HG03139 (cell line): Measurements from ENCODE around the gene IPCEF1.
"Not testable (repeated sequence)": the region's sequence is repeated elsewhere in the genome, so short reads cannot be mapped to it uniquely, and the experiment has no call there.

Experiments used
- ATAC-seq: cut with Tn5 transposase; IDR thresholded peaks from one replicate; pipeline ENCODE4 v1.9.1; 2021; ENCODE audit not compliant: unreplicated experiment

Gene IPCEF1

DNA sequence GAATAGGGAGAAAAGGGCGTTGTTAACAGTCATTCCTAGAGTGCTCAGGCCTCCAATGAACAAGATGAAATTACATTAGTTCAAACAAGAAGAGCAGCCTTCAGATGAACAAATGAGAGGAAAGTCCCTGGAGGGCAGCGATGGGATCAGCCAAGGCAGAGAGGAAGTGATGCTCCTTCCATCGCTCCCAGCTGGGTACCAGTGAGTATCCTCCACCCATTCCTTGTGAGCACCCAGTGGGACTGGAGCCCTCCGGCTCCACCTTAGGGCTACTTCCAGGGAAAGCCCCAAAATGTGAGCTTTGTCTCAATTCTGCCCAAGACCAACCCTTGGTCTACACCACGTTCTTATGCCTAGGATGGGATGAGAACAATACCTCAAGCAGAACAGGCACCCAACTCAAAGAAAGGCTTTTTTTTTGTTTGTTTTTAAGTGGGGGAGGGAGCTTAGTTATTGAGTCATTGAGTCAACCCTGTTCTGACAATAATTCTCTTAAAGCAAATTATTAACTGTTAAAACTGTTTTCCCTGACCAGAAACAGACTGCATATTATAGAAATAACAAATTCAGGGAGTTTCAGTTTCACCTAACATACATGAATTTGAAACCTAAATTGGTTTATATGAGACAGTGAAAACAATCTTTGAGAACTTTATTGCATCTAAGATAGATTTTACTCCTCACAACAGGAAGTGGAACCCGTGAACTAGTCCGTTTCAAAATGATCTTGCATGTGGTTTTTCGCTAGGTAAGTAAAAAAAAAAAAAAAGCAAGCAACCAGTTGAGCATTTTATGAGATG is 106.9 kb downstream of the IPCEF1 start:
- ATAC-seq, result peak; percentile 59

DNA sequence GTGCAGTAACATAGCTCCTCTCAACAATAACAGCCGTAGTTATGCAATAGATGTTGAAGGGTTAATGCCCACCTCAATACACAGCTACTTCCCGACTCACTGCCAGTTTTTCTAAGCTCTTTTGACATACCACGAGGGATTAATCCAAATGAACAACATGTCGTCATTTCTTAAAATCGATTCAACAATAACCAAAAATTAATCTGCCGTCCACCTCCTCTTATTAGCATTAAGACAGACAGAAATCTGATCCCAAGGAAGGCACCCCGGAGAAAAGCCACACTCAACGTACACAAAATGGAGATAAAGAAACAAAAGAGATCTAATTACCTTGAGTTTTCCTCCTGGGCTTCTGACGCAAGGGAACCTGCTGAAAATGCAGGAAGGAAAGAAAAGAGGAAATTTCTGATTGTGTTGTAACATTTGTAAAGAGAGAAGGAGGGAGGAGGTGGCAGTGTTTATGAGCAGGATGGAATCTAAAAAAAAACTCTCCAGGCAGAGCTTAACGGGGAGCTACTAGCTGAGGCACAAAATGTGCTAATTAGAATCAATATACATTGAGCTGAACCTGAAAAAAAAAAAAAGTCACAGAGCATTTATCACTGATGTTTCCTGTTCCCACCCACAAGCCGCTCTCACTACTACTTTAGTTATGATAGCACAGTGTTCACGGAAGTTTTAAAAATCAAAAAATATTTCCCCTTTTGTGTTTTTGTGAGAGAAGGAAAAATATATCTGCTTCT is 109.3 kb downstream of the IPCEF1 start:
- ATAC-seq, result peak; percentile 27

DNA sequence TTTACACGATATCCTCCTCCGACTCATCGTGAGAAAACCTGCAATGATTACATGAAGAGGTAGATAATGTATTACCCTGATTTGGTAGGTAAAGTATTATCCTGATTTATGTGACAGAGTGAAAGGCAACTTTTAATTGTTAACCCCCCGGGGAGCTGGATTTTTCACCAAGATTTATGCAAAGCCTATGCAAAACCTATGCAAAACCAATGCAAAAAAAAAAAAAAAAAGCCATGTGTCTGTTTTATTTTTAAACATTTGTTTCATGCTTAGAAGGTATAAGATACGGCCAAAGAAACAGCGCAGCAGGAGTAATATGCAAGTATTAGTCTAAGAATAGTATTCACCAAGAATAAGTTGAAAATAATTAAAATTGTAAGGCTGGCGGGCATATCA is 109.9 kb downstream of the IPCEF1 start:
- ATAC-seq, result no peak

DNA sequence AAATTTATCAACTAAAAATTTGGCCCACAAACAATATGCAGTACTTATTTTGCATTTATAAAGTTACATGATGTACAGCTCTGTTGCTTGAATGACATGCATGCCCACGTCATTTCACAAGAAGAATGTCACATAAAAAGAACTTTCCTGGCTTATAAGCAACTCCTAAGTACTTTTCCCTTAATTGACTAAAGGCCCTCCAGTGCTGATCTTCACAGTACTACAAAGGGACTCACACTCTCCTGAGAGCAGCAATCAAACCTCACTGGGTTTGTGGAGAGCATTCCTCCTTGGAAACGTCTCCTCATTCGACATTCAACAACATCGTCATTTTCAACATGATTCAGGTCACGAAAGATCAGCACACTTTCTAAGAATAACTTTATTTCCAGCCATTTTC is 111.1 kb downstream of the IPCEF1 start:
- ATAC-seq, result no peak

DNA sequence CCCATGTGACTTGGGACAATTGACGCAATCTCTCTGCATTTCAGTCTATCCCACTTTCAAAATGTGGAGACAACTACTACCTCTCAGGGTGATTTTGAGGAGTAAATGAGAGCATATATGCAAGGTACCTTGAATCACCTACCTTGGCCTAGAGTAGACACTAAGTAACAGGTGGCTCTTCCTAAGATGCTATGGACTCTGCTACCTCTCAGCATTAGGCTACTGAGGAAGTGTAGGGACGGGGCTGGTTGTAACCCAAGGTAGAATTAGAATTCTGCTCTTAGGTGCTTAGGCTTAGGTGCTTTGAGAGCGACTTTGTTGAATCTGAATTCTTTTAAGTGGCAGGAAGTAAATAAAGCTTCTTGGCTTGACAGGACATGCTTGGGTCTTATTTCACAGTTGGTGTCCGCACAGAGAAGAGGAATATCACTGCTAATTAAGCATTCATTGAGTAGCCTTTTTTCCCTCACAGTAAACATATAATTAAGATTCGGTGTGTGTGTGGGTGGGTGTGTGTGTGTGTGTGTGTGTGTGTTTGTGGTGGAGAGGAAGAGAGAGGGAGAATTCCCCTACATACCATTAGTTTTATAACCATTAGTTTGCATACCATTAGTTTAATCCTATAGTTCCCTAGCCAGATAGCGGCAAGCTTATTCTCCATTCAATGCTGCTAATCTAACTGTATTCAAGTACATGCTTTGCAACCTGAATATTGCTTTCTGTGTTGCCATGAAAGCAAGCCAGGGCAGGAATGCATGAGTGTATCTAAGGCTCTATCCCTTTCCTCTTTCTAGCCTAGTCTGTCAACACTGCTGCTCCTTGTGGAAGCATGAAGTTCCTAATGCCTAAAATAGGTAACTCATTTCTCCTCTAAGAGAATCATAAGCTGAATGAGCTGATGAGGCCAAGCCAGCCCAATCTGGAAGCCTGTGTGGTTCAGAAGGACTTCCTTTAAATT is 112.5 kb downstream of the IPCEF1 start:
- ATAC-seq, result no peak

DNA sequence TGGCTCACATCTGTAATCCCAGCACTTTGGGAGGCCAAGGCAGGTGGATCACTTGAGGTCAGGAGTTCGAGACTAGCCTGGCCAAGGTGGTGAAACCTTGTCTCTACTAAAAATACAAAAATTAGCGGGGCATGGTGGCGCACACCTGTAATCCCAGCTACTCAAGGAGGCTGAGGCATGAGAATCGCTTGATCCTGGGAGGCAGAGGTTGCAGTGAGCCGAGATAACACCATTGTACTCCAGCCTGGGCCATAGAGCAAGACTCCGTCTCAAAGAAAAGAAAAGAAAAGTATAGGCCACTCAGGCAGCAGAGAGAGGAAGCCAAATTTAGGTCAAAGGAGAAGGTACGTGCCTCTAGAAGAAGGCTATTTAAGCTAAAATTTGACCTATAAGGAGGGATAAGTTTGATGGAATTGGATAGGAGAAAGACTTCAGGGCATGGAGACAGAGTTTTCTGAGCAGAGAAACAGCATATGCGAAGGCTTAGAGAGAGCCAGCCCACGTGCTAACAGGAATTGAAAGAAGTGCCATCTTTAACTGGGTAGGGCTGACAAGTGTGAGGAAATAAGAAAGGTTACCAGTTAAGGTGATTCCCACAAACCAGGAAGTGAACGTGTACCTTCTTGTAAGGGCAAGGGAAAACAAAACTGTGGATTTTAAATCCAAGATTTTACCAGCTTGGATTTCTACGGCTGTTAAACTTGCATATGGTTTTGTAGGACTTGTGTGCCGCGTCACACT is 113.8 kb downstream of the IPCEF1 start:
- no peak for ATAC-seq

DNA sequence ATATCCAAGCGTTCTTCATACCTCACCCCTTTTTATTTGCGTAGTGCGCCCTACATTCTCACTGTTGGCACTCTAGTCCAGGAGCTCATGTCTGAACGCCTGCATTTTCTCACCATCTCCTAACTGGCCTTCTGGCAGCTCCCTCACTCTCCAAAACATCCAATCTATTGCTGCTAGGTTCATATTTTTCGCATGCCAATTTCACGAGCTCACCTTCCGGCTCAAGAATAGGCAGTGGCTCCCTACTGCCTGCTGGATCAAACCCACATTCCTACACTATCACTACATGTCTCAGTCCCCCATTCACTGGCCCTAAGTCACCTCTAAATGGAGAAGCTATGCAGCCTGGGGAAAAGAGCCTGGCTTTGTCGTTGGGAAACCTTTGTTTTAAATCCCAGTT is 115.0 kb downstream of the IPCEF1 start:
- ATAC-seq, result no peak

DNA sequence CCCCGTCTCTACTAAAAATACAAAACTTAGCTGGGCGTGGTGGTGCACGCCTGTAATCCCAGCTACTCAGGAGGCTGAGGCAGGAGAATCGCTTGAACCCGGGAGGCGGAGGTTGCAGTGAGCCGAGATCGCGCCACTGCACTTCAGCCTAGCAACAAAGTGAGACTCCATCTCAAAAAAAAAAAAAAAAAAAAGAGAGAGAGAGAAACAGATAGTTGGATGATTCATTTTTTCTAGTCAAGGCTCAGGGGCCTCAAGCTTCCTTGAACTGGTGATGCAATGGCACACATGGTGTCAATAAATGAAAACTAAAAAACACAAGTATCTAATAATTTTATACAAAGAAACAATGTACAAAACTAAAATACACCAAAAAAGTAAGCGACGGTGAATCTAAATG is 115.5 kb downstream of the IPCEF1 start:
- ATAC-seq, result not testable (repeated sequence)

DNA sequence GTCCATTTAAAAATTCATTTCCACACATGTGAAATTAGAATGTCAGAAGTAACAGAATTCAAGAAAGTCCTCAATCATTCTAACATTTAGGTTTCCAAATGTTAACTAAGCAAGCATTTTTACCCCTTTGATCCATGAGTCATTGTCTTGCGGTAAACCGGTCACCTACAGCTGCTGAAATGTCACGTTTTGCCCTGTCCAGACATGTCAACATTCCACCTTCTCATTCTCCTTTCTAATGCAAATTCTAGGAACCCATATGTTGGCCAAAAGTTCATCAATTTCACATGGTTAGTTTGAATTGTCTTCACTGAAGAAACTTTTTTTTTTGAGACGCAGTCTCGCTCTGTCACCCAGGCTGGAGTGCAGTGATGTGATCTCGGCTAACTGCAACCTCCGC is 117.2 kb downstream of the IPCEF1 start:
- no peak for ATAC-seq

DNA sequence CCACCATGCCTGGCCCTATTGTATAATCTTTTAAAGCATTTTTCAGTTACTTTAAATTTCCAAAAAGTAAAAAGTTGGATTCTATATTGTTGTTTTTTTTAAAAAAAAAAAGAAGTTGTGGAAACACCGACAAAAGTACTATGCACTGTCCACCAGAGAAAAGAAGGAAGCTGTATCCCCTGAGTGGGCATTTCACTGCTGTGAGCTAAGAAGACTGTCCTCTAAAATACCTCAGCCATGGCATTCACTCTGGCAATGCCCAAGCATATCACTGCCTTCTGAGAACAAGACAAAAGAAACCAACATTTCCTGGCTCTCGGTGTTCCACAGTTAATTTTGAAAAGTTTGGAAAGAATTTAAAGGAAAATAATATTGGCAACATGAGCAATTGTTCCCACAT is 117.8 kb downstream of the IPCEF1 start:
- ATAC-seq, result no peak

DNA sequence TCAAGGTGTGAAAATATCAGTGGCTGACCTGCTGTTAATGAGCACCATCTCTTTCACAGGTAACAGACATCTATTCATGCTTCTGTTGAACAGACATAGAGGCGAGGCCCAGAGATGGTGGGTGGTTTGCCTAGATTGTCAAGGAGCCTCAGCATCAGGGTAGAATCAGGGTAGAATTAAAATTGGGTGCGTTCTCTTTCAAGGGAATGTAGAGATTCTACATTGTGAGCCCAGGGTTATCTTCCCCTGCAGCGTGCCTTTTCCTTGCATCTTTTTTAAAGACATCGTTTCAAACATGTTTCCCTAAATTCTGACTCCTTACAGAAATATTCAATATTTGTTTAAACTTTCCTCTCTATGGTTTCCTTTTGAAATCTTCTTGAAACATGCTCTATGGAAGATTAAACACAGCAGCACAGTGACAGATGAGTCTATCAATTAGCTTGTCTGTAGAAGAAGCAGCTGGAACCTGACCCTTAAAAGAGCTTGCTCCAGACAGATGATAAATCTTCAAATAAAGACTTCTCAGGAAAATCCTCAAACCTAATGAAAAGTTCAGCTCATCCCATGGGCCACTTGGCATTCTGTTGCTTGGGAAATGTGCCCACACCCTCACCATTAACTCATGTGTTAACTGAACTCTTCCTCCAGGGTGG is 119.8 kb downstream of the IPCEF1 start:
- ATAC-seq, result no peak

DNA sequence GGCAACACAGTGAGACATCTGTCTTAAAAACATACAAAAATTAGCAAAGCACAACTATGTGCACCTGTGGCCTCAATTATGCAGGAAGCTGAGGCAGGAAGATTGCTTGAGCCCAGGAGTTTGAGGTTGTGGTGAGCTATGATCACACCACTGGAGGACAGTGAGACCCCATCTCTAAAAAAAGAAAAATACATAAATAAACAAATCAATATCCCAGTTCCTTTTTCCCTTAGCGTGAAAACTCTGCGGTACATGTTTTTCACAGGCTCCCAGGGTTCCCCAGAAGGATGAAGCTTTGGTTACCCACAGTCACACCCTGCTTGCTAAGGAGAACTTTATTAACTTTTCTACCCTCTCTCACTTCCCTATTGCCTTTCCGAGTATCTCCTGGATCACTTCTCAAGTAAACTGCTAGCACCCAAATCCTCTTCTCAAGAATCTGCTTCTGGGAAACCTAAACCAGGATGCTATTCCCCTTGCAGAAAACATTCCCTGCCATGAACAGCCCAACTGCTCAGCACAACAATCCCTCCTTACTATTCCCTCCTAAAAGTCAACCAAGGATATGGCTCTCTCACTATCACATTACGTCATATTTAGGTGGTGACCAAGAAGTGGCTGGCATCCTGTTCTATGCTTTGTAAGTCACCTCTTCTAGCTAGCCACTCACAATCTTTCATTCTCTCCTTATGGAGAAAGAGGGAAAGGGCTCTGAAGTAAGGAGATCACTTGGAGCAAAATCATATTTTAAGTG is 122.4 kb downstream of the IPCEF1 start:
- ATAC-seq, result peak; percentile 68

DNA sequence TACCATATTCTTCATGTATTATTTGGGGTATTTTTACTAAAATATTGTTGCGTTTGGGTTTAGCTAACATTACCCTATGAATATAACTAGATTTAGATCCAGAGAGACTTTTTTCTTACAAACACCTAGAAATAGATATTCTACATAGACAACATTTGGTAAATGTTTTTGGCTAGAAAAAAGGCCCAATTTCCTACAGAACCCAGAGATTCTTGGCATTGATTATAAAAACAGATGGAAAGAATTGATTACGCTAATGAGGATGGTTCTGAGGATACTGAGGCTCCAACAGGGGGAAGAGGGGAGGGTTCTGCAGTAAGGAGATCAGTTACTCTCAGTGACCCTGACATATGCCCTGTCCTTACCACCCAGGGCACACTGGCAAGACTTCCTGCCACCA is 123.2 kb downstream of the IPCEF1 start:
- no peak for ATAC-seq

DNA sequence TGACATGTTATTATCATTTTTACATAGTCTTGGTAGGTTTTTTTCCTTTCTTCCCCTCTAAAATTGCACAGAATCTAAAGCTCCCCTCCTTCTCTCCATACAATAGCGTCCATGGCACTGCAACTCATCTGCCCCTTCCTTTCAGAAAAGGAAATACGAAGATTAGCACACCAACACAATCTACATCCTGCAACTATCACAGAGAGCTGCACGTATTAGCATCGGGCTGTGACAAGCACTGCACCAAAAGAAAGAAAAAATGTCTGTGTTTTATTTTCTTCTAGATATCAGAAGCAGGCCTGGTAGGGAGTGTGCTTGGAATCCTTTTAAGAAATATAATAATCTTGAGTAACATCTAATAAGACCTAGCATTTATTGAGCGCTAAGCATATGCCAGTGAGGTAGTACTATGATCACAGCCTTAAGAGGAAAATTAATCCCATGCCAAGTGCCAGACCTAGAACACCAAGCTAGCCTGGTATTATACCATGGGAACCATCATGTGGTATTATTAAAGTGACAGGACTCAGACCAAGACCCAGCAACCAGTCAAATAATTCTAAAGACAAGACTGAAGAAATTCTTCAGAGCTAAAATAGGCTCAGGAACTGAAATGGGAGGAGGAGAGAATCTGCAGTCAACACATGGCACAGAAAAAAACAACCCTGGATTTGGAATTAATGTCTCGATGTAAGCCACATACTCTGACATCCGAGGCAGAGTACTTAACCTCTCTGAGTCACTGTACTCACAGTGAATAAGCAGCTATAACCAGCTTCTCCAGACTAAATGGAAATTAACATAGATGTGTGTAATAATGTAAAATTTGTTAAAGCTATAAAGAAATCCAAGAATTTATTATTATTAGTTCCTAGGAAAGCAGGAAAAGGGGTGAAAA is 124.3 kb downstream of the IPCEF1 start:
- ATAC-seq, result no peak

DNA sequence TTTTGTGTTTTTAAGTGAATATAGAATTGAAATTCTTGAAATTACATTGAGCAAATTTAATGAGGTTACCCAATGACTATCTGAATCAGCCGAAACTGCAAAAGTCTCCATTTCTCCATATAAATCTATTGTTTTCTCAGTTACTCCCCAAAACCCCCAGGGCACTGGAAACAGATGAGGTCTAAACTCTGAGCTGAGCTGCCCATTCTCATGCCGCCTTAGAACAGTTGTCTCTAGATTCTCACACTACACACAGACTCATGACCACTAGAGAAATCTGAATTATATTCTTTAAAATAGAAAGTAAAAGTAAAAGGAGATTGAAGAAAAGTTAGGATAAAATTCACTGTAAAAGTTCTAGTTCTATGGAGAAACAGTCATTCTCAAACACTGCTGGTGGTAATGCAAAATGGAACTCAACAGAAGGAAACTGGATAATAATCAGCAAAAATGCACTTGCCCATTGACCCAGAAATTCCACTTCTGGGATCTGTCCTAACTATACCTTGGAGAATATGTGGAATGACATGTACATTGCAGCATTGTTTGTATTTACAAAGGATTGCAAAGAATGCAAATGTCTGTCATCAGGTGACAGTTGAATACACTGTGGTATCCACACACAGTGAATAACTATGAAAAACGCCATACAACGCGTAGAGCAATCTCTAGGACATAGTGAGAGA is 125.5 kb downstream of the IPCEF1 start:
- ATAC-seq, result no peak

DNA sequence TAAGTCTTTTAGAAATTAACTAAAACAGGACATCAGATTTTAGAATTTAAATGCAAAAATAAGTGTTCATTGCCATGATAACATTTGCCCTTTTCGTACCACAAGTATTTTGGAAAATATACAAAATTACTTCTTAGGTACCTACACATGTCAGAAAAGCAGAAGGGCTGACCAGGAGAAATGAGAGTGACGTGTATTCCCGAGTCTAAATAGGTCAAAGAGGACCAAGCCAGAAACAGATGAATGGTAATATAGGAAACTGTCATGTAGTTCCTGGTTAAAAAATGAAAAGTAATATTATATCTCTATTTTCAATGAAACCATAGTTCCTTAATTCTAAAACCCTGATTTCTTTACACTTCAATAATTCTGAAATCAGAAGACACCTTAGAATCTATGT is 126.2 kb downstream of the IPCEF1 start:
- no peak for ATAC-seq

DNA sequence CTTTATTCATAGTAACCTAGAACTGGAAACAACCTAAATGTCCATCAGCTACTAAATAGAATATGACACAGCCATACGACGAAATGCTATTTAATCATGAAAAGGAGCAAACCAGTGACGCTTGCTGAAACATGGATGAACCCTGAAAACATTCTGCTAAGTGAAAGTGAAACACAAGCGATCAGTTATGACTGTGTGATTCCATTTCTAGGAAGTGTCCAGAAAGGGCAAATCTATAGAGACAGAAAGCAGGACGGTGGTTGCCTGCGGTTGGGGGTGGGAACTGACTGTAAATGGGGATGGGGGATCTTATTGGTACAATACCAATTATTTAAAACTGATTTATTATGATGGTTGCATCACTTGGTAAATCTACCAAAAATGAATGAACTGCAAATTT is 126.8 kb downstream of the IPCEF1 start:
- ATAC-seq, result peak; percentile 53

DNA sequence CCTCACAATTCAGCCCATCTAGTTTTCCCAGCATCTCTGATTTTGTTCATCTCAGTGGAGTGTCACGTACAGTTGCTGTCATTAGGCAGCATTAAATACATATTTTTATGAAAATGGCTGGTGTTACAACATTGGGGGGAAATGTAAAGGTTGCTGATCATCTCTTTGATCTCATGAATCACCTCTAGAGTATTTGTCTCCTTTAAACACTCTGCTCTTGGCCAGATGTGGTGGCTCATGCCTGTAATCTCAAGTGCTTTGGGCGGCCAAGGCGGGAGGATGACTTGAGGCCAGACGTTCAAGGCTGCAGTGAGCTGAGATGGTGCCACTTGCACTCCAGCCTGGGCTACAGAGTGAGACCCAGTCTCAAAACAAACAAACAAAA is 128.1 kb downstream of the IPCEF1 start:
- no peak for ATAC-seq
